Measurements from ENCODE around the gene CISD2.
"Not testable (repeated sequence)": the region's sequence is repeated elsewhere in the genome, so short reads cannot be mapped to it uniquely, and the experiment has no call there.

- TF ChIP-seq POLR2A, POLR2AphosphoS5 (IDR thresholded peaks at IDR 0.05; ENCODE audit: low read depth, low read length): not testable (repeated sequence)
These were observed 28.8 kb downstream of the CISD2 start for GRCh38 chr4:102897610-102898009.
